Limb (tissue), 2 donors: Measurements from ENCODE around the gene ARHGEF3.
"Not testable (repeated sequence)": the region's sequence is repeated elsewhere in the genome, so short reads cannot be mapped to it uniquely, and the experiment has no call there.

ENCODE experiments used
- DNase-seq, 2 donors: peaks; one replicate each; pipeline ENCODE4 v3.0.0-alpha.2; 2016; ENCODE audit errors: extremely low spot score in 2 of 2

The ARHGEF3 gene

DNA sequence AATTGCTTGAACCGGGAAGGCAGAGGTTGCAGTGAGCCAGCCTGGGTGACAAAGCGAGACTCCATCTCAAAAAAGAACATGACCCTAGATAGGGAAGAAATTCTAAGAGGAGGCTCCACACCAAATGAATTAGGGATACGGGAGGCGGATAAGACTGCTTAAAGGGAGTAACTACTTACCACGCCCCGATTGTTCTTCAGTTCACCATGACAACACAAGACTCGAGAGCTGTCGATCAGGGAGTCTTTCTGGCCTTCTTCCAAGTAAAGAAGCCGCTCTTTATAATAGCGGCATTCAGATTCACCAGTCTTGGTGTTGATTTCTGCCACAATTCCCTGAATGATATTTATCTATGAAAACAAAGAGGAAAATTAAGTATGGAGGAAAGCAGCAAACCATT, 64.7 kb downstream of the ARHGEF3 start:
- no peak for DNase-seq

DNA sequence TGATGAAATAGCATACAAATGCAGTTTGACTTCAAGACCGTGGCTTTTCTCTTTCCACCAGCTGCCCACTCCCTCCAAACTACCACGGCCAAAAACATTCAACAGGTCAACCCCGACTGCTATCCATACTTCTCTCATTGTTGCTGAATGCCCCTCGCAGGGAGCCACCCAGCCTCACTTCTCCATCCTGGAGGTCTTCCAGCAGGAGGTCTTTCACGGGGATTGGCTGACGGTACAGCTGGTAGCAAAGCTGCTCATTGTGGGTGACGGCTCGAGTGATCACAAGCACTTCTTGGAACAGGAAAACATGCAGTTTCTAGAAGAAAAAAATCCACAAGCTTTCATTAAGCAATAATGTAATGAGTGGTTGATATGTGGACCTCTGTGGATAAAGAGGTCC, 69.6 kb downstream of the ARHGEF3 start:
- DNase-seq, result no peak

DNA sequence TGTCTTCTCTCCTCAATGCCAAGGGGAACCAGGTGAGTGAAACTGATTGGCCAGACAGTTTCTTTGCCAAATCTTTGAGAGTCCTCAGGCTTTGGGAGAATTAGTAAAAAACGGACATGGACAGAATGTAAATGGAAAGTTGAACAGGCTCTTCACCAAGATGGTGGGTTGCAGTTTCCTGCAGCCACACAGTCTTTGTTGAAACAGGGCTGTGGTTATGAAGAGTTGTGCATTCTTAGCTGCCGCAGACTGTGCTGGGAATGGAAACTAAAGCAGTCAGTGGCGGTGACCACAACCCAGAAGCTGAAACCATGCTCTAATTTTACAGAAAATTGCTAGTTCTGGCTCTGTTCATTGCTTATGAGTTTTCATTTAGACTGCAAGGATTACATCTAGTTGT, 76.6 kb downstream of the ARHGEF3 start:
- DNase-seq, result no peak

DNA sequence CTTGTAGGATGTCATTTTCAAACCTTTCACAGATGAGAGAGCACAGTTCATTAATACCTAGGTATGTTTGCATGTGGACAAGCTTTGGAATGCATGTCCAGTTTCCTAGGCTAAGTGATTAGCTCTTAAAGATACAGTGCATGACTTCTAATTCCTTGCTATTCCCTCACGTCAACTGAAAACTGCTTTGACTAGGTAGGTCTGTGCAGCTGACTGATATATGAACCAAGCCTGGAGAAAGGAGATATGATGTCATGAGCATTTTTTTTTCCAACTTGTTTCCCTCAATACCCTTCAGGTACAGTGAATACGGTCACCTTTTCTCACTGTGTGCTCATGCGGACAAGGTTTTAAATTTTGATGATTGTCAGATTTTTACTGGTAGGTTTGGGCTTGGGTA, 77.1 kb downstream of the ARHGEF3 start:
- no peak for DNase-seq

DNA sequence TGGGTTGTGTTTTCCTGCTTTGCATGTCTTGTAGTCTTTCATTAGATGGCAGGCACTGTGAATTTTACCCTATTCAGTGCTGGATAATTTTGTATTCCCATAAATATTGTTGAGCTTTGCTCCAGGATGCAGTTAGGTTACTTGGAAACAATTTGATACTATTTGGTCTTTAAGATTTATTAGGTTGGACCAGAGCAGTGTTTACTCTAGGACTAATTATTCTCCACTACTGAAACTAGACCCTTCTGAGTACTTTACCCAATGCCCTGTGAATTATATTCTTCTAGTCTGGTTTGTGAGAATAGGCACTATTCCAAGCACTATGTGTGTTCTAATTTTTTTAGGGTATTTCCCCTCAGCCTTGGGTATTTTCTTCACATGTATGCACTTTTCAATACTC, 80.9 kb downstream of the ARHGEF3 start:
- no peak for DNase-seq

DNA sequence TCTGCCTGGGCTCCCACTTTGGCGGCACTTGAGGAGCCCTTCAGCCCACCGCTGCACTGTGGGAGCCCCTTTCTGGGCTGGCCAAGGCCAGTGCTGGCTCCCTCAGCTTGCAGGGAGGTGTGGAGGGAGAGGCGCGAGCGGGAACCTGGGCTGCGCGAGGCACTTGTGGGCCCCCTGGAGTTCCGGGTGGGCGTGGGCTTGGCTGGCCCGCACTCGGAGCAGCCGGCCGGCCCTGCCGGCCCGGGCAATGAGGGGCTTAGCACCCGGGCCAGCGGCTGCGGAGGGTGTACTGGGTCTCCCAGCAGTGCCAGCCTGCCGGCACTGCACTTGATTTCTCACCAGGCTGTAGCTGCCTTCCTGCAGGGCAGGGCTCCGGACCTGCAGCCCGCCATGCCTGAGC, 82.9 kb downstream of the ARHGEF3 start:
- DNase-seq, result not testable (repeated sequence)

DNA sequence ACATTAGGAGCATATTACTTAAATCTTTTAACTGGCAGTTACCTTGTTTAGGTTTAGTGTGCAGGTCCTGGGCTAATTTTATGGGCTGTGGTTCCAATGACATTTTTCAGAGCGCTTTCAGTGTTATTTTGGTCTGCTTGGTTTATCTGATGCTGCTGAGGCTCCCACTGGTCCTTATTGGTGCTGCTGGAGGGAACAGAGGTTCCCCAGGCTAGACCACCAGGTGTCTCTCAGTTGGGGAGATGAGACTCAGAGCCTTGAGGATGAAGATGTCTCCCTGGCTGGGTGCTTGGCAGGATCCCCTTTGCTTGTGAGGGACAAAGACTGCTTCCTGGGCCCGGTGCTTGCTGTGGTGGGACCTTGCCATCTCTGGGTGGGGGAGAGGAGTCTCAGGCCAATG, 90.4 kb downstream of the ARHGEF3 start:
- no peak for DNase-seq

DNA sequence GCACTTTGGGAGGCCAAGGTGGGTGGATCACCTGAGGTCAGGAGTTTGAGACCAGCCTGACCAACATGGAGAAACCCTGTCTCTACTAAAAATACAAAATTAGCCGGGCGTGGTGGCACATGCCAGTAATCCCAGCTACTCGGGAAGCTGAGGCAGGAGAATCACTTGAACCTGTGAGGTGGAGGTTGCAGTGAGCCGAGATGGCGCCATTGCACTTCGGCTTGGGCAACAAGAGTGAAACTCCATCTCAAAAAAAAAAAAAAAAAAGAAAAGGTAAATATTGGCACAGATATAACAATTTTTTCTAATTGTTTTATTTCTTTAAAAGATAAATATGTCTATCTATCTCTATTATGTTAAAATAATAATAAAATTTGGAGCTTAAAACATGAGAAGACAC, 94.3 kb downstream of the ARHGEF3 start:
- not testable (repeated sequence) for DNase-seq

DNA sequence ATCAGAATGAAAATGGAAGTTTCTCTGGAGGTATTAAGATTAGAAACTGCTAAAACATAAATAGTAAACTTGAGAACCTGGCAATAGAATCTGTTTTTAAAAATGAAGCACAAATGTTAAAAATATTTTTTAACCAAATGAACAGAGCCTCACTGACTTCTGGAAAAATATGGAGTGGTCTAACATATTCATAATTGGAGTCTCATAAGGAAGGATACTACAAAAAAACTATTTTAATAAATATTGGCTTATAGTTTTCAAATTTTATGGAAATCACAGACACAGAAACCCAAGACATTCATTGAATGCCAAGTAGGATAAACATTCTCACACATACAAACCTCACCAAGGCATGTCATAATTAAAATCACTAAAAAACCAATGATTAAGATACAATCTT, 95.1 kb downstream of the ARHGEF3 start:
- no peak for DNase-seq

DNA sequence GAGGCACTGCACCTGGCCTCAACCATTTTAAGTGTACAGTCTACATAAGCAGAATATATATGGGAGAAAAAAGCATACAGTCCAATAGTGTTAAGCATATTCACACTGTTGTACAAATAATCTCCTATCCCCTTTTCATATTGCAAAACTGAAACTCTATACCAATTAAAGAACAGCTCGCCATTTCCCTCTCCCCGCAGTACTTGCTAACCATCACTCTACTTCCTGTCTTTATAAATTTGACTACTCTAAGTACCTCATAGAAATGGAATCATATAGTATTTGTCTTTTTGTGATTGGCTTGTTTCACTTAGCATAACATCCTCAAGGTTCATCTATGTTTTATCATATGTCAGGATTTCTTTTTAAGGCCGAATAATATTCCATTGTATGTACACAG, 97.0 kb downstream of the ARHGEF3 start:
- no peak for DNase-seq

DNA sequence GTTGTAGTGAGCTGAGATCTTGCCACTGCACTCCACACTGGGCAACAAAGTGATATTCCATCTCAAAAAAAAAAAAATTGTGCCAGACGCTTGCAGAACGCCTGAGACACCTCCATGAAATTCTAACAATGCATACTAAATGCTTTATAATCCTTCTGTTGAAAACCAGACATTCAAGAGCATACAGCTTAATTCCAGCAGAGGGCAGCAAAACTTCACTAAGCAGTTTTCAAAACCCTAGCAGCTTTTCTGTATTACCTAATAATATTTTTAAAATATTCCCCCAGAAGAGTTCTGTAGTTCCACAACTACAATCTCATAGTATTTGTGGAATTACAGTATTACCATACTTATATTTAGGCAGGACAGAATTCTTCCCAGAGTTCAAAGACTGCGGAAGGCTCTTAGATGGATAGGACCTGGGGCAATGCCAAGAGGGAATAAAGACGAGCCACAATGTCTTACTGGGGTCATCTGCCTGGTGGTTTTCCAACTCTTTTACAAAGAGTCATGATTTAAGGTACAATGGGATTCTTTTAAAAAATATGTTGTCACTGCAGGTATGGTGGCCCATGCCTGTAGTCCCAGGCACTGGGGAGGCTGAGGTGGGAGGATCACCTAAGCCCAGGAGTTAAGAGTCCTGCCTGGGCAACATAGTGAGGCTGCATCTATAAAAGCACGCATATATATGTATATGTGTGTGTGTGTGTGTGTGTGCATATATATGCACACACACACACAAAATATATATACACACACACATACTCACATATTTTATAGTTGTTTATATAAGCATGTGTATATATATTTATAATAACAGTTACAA, 99.0 kb downstream of the ARHGEF3 start:
- DNase-seq, result peak; percentile 54 to 89

DNA sequence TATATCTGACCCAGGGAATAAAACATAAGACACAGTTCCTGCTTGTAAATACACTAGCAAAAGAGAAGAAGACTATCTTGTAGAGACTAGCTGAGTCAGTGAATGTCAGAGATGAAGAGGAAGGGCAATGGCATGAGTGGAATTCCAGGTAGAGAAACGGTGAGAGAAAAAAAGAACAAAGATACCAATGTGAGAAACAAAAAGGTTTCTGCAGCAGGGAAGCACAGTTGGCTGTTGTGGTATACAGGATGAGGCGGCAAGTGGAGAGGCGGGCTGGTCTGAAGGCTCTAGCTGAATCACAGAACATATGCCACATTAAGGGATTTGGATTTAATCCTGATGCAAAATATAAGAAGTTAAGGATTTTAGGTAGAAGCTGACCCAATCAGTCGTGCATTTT, 101.6 kb downstream of the ARHGEF3 start:
- no peak for DNase-seq

DNA sequence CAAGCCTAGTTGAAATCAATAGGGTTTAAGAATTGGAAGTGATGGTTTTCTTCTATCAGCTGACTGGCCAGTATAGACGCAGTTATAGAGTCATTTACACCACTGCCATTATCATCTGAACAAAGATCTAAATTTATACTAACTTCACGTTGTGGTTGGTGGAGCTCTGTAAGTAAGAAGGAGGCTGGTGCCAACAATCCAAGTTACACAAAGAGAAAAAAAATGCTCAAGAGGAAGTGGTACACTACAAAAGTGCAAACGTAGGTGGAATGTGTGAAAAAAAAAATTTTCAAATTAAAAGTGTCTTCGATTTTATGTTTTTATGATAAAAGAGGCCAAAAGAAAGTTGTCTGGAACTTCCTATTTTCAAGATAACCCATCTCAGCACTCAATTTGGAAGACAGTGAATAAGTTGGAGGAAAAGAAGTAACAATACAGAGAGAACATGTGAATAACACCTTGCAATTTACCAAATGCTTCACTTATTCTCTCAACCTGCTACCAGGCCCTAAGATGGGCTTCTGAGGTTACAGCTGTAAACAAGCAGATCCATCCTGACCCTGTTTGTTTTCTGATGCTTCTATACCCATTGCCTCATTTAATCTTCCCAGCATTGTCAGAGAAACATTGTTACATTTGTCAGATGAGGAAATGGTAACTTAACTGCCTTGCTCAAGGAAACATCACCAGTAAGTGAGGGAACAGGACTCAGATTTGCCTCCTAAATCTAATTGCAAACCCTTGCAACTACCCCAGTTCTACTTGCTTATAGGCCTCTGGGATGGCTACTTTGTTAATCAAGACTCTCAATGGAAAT, 106.7 kb downstream of the ARHGEF3 start:
- DNase-seq, result no peak

DNA sequence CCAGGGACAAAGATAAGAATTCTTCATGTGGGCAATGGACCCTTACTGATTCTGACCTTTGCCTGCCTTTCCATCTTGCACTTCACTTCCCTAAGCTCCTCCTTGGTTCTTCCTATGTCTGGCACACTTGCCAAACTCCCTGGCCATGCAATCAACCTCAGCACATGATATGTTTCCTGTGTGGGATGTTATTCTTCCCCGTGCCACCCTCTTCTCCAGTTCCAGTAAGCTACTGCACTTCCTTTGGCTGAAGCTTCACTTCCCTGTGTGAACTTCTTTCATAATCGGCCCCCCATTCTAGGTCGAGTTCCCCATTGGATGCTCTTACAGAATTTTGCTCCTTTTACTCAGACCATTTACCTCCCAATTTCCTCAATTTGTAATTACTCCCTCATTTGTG, 108.0 kb downstream of the ARHGEF3 start:
- no peak for DNase-seq

DNA sequence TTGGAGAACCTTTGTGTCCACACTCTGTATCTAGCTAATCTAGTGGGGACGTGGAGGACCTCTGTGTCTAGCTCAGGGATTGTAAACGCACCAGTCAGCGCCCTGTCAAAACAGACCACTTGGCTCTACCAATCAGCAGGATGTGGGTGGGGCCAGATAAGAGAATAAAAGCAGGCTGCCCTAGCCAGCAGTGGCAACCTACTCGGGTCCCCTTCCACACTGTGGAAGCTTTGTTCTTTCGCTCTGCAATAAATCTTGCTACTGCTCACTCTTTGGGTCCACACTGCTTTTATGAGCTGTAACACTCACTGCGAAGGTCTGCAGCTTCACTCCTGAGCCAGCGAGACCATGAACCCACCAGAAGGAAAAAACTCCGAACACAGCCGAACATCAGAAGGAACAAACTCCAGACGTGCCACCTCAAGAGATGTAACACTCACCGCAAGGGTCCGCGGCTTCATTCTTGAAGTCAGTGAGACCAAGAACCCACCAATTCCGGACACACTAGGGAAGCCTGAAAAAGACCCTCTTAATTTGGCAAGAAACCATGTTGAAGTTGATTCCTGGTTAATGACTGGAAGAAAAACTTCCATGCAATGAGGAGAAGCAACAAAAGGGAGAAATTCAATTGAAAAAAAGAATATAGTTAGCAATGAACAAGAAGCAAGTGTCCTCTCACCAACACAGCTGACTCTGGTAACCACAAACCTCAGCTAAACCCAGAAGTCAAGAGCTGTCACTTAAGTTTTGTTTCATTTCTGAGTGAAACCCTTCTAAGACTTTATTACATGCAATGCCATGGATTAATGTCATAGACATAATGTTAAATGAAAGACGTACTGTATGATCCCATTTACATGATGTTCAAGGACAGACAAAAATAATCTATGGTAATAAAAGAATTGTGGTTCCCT, 109.0 kb downstream of the ARHGEF3 start:
- DNase-seq, result not testable (repeated sequence)

DNA sequence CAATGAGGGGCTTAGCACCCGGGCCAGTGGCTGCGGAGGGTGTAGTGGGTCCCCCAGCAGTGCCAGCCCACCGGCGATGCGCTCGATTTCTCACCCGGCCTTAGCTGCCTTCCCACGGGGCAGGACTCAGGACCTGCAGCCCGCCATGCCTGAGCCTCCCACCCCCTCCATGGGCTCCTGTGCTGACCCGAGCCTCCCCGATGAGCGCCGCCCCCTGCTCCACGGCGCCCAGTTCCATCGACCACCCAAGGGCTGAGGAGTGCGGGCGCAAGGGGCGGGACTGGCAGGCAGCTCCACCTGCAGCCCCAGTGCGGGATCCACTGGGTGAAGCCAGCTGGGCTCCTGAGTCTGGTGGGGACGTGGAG, 109.8 kb downstream of the ARHGEF3 start:
- not testable (repeated sequence) for DNase-seq

DNA sequence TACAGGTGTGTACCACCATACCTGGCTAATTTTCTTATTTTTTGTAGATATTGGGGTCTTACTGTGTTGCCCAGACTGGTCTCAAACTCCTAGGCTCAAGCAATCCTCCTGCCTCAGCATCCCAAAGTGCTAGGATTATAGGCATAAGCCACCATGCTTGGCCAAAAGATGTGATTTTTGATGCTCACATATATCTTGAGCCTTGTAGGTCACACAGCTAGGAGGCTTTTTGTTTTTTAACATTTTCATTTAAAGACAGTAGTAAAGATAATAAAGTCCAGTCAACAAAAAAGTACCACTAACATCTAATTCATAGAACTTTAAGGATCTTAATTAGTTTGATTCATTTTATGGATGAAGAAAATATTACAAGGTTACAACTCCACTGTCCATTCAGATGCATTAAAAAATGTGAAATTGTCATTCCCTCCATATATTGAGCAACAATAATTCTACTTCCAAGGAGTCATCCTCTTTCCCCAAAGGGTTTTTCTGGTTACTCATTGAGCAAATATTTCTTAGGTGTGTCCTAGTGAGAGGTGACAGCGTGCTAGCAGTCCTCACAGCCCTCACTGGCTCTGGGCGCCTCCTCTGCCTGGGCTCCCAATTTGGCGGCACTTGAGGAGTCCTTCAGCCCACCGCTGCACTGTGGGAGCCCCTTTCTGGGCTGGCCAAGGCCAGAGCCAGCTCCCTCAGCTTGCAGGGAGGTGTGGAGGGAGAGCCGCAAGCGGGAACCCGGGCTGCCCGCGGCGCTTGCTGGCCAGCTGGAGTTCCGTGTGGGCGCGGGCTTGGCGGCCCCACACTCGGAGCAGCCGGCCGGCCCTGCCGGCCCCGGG, 110.4 kb downstream of the ARHGEF3 start:
- no peak for DNase-seq

DNA sequence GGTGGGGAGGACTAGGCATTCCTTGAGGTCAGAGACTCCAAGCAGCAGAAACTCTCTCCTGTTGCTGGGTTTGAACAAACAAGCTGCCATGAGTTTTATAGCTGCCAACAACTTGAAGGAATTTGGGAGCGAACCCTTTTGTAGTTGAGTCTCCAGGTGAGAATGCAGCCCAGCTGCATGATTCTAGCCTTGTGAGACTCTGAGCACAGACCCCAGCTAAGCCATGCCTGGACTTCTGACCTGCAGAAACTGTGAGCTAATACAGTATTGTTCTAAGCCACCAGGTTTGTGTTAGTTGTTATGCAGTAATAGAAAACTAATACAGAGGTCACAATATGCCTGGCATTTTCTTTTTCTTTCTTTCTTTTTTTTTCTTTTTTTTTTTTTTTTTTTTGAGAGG, 112.4 kb downstream of the ARHGEF3 start:
- DNase-seq, result no peak

DNA sequence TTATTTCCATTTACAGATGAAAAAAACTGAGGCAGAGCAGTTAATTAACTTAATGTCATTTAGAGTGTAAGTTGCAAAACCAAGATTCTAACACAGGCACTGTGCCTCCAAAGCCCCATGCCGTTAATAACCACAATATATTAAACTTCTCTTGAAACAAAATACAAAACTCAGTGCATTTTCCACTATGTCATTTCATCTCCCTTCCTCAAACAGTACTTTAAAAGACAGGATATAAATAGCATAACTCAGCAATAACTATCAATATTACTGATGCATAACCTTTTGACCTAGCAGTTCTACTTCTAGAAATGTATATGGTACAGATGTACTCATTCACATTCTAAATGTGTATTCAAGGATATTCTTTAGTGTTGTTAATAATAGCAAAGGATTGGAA, 113.6 kb downstream of the ARHGEF3 start:
- DNase-seq, result no peak

DNA sequence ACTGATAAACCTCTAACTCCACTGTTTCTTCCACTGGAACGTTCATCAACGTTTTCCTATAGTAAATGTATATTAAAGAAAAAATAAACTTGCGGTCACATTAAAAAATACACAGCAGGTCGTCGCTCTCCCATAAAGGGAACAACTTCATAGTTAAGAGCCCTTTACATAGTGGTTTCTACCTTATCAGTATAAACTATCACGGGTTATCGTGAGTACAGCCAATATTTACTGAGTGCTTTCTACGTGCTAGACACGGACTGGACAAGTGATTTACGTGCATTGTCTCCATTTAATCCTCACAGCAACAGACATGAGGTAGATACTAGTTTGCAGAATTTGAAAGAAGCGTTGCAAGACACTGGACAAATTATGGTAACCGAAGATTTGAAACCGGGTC, 117.7 kb downstream of the ARHGEF3 start:
- no peak for DNase-seq
